WTC11 (cell line): ENCODE measurements around the gene PGBD5. TPM values are rescaled to one million over a fixed set of nuclear protein-coding genes. Genes with fewer than 3 reads are reported as not detected.

Source experiments
- CBFB ChIP-seq: sonication (generic); formaldehyde crosslinking; IDR thresholded peaks from 2 replicates; pipeline ENCODE4 v1.8.1; 2022; ENCODE audit warnings: mild to moderate bottlenecking, low read depth, missing genetic modification reagents
- EMX1 ChIP-seq: fragments of 250-450 bp; sonication (Bioruptor Pico); IDR thresholded peaks from 2 replicates; pipeline ENCODE4 v1.8.0; 2021; ENCODE audit warnings: mild to moderate bottlenecking
- ESRRA ChIP-seq: sonication (generic); formaldehyde crosslinking; IDR thresholded peaks from 2 replicates; pipeline ENCODE4 v1.8.1; 2022; ENCODE audit warnings: mild to moderate bottlenecking, missing genetic modification reagents, borderline replicate concordance
- OVOL2 ChIP-seq: fragments of 250-450 bp; sonication (Bioruptor Pico); IDR thresholded peaks from 2 replicates; pipeline ENCODE4 v1.9.0; 2021; ENCODE audit warnings: mild to moderate bottlenecking, borderline replicate concordance
- ZBTB21 ChIP-seq: sonication (generic); formaldehyde crosslinking; IDR thresholded peaks from 2 replicates; pipeline ENCODE4 v1.8.1; 2023; ENCODE audit warnings: mild to moderate bottlenecking, missing genetic modification reagents, borderline replicate concordance
- ZNF121 ChIP-seq: sonication (generic); formaldehyde crosslinking; IDR thresholded peaks from 2 replicates; pipeline ENCODE4 v1.8.0; 2023; ENCODE audit warnings: missing genetic modification reagents
- ZNF138 ChIP-seq: sonication (generic); formaldehyde crosslinking; conservative IDR thresholded peaks from 2 replicates; pipeline ENCODE4 v1.8.1; 2022; ENCODE audit warnings: mild to moderate bottlenecking, moderate library complexity, missing genetic modification reagents
- ZNF317 ChIP-seq: sonication (generic); formaldehyde crosslinking; IDR thresholded peaks from 2 replicates; pipeline ENCODE4 v1.8.1; 2023; ENCODE audit warnings: low read depth, mild to moderate bottlenecking, moderate library complexity, missing genetic modification reagents, borderline replicate concordance
- ZNF671 ChIP-seq: fragments of 250-450 bp; sonication (Bioruptor Pico); IDR thresholded peaks from 2 replicates; pipeline ENCODE4 v1.8.0; 2021; ENCODE audit warnings: mild to moderate bottlenecking
- total RNA-seq: library from RNA; stranded (reverse); gene quantifications from 3 replicates; pipeline ENCODE4 v1.2.3, GENCODE V29; 2021
- TF ChIP-seq, protein P1 (sequence below): sonication (generic); formaldehyde crosslinking; IDR thresholded peaks from 2 replicates; pipeline ENCODE4 v1.8.1; 2023; ENCODE audit warnings: mild to moderate bottlenecking, missing genetic modification reagents, borderline replicate concordance
- TF ChIP-seq, protein P2 (sequence below): sonication (generic); formaldehyde crosslinking; IDR thresholded peaks from 2 replicates; pipeline ENCODE4 v1.8.0; 2022; ENCODE audit warnings: mild to moderate bottlenecking, missing genetic modification reagents
- TF ChIP-seq, protein P3 (sequence below): fragments of 250-450 bp; sonication (Bioruptor Pico); IDR thresholded peaks from 2 replicates; pipeline ENCODE4 v1.9.0; 2021; ENCODE audit warnings: mild to moderate bottlenecking
- TF ChIP-seq, protein P4 (sequence below): sonication (generic); formaldehyde crosslinking; IDR thresholded peaks from 2 replicates; pipeline ENCODE4 v1.8.1; 2022; ENCODE audit warnings: mild to moderate bottlenecking, moderate library complexity, missing genetic modification reagents
- TF ChIP-seq, protein P5 (sequence below): fragments of 250-450 bp; sonication (Bioruptor Pico); IDR thresholded peaks from 2 replicates; pipeline ENCODE4 v1.9.0; 2021; ENCODE audit warnings: mild to moderate bottlenecking
- TF ChIP-seq, protein P6 (sequence below): sonication (generic); formaldehyde crosslinking; IDR thresholded peaks from 2 replicates; pipeline ENCODE4 v1.8.1; 2023; ENCODE audit warnings: mild to moderate bottlenecking, missing genetic modification reagents, moderate library complexity
- TF ChIP-seq, protein P7 (sequence below): sonication (generic); formaldehyde crosslinking; IDR thresholded peaks from 2 replicates; pipeline ENCODE4 v1.8.1; 2022; ENCODE audit warnings: low read depth, mild to moderate bottlenecking, moderate library complexity, missing genetic modification reagents, borderline replicate concordance
- TF ChIP-seq, protein P8 (sequence below): fragments of 250-450 bp; sonication (Bioruptor Pico); IDR thresholded peaks from 2 replicates; pipeline ENCODE4 v2.1.2; 2022; ENCODE audit warnings: mild to moderate bottlenecking, moderate library complexity
- TF ChIP-seq, protein P9 (sequence below): sonication (generic); formaldehyde crosslinking; IDR thresholded peaks from 2 replicates; pipeline ENCODE4 v1.8.0; 2023; ENCODE audit warnings: mild to moderate bottlenecking, missing genetic modification reagents

Gene PGBD5
- total RNA-seq, 1 experiment from 2014 or later = 23.8 TPM

DNA sequence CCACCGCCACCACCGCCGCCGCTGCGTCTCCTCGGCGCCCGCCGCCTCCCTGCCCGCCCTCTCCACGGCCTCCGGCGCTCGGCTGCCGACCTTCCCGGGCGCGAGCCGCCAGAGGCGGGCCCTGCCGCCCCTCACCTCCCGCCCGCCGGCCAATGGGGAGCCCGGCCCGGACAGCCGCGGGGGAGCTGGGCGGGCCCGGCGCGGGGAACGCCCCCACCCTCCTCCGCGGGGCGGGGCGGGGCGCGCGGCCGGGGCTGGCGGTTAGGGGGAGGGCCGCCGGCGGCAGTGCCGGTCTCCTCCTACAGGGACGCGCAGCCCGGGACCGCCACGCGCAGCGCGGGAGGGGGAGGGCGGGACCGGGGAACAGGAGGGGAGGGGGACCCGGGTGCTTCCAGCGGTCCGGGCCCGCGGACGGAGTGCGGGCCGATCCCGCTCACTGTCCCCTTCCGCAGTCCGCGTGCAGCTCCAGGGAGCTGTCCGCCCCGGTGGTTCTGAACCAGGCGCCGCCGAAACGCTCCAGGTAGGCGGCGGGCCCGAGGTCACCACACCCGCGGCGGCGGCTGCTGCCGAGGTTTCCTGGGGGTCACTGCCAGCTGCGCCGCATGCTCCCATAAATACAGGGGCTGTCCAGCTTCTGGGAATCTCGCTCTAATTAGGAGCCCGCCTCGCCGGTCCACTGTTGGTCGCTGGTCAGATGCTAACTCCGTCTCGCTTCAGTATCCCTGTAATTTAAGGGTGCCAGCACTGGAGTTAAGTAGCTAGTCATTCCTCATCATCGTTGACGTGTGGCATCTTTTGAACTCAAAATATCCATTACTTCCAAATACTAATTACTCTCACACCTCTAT lies at the start of gene PGBD5 (continued):
- TF ChIP-seq, protein P1, sequence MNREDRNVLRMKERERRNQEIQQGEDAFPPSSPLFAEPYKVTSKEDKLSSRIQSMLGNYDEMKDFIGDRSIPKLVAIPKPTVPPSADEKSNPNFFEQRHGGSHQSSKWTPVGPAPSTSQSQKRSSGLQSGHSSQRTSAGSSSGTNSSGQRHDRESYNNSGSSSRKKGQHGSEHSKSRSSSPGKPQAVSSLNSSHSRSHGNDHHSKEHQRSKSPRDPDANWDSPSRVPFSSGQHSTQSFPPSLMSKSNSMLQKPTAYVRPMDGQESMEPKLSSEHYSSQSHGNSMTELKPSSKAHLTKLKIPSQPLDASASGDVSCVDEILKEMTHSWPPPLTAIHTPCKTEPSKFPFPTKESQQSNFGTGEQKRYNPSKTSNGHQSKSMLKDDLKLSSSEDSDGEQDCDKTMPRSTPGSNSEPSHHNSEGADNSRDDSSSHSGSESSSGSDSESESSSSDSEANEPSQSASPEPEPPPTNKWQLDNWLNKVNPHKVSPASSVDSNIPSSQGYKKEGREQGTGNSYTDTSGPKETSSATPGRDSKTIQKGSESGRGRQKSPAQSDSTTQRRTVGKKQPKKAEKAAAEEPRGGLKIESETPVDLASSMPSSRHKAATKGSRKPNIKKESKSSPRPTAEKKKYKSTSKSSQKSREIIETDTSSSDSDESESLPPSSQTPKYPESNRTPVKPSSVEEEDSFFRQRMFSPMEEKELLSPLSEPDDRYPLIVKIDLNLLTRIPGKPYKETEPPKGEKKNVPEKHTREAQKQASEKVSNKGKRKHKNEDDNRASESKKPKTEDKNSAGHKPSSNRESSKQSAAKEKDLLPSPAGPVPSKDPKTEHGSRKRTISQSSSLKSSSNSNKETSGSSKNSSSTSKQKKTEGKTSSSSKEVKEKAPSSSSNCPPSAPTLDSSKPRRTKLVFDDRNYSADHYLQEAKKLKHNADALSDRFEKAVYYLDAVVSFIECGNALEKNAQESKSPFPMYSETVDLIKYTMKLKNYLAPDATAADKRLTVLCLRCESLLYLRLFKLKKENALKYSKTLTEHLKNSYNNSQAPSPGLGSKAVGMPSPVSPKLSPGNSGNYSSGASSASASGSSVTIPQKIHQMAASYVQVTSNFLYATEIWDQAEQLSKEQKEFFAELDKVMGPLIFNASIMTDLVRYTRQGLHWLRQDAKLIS = no peak
- TF ChIP-seq, protein P2, sequence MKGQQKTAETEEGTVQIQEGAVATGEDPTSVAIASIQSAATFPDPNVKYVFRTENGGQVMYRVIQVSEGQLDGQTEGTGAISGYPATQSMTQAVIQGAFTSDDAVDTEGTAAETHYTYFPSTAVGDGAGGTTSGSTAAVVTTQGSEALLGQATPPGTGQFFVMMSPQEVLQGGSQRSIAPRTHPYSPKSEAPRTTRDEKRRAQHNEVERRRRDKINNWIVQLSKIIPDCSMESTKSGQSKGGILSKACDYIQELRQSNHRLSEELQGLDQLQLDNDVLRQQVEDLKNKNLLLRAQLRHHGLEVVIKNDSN (CRISPR knock-in tag) = peak; percentile 79
- TF ChIP-seq, protein P3, sequence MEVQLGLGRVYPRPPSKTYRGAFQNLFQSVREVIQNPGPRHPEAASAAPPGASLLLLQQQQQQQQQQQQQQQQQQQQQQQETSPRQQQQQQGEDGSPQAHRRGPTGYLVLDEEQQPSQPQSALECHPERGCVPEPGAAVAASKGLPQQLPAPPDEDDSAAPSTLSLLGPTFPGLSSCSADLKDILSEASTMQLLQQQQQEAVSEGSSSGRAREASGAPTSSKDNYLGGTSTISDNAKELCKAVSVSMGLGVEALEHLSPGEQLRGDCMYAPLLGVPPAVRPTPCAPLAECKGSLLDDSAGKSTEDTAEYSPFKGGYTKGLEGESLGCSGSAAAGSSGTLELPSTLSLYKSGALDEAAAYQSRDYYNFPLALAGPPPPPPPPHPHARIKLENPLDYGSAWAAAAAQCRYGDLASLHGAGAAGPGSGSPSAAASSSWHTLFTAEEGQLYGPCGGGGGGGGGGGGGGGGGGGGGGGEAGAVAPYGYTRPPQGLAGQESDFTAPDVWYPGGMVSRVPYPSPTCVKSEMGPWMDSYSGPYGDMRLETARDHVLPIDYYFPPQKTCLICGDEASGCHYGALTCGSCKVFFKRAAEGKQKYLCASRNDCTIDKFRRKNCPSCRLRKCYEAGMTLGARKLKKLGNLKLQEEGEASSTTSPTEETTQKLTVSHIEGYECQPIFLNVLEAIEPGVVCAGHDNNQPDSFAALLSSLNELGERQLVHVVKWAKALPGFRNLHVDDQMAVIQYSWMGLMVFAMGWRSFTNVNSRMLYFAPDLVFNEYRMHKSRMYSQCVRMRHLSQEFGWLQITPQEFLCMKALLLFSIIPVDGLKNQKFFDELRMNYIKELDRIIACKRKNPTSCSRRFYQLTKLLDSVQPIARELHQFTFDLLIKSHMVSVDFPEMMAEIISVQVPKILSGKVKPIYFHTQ = no peak
- TF ChIP-seq, protein P4, sequence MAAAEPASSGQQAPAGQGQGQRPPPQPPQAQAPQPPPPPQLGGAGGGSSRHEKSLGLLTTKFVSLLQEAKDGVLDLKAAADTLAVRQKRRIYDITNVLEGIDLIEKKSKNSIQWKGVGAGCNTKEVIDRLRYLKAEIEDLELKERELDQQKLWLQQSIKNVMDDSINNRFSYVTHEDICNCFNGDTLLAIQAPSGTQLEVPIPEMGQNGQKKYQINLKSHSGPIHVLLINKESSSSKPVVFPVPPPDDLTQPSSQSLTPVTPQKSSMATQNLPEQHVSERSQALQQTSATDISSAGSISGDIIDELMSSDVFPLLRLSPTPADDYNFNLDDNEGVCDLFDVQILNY (CRISPR knock-in tag) = peak; percentile 67; the same call in 1 of the 2 replicates
- TF ChIP-seq CBFB (CRISPR knock-in tag) = no peak
- TF ChIP-seq, protein P5, sequence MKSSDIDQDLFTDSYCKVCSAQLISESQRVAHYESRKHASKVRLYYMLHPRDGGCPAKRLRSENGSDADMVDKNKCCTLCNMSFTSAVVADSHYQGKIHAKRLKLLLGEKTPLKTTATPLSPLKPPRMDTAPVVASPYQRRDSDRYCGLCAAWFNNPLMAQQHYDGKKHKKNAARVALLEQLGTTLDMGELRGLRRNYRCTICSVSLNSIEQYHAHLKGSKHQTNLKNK (CRISPR knock-in tag) = no peak
- TF ChIP-seq, protein P6, sequence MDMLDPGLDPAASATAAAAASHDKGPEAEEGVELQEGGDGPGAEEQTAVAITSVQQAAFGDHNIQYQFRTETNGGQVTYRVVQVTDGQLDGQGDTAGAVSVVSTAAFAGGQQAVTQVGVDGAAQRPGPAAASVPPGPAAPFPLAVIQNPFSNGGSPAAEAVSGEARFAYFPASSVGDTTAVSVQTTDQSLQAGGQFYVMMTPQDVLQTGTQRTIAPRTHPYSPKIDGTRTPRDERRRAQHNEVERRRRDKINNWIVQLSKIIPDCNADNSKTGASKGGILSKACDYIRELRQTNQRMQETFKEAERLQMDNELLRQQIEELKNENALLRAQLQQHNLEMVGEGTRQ = no peak
- TF ChIP-seq ZNF138 (CRISPR knock-in tag) = no peak
- no peak for TF ChIP-seq EMX1 (CRISPR knock-in tag)
- 0 out of 2 replicates have a peak, but pooled peaks have one; percentile 45 for TF ChIP-seq ZBTB21 (CRISPR knock-in tag)
- TF ChIP-seq, protein P7, sequence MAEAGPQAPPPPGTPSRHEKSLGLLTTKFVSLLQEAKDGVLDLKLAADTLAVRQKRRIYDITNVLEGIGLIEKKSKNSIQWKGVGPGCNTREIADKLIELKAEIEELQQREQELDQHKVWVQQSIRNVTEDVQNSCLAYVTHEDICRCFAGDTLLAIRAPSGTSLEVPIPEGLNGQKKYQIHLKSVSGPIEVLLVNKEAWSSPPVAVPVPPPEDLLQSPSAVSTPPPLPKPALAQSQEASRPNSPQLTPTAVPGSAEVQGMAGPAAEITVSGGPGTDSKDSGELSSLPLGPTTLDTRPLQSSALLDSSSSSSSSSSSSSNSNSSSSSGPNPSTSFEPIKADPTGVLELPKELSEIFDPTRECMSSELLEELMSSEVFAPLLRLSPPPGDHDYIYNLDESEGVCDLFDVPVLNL (CRISPR knock-in tag) = peak; percentile 71; the same call in 1 of the 2 replicates
- TF ChIP-seq, protein P8, sequence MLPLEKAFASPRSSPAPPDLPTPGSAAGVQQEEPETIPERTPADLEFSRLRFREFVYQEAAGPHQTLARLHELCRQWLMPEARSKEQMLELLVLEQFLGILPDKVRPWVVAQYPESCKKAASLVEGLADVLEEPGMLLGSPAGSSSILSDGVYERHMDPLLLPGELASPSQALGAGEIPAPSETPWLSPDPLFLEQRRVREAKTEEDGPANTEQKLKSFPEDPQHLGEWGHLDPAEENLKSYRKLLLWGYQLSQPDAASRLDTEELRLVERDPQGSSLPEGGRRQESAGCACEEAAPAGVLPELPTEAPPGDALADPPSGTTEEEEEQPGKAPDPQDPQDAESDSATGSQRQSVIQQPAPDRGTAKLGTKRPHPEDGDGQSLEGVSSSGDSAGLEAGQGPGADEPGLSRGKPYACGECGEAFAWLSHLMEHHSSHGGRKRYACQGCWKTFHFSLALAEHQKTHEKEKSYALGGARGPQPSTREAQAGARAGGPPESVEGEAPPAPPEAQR = no peak
- peak; percentile 28; the same call in 1 of the 2 replicates for TF ChIP-seq ZNF121 (CRISPR knock-in tag)
- TF ChIP-seq, protein P9, sequence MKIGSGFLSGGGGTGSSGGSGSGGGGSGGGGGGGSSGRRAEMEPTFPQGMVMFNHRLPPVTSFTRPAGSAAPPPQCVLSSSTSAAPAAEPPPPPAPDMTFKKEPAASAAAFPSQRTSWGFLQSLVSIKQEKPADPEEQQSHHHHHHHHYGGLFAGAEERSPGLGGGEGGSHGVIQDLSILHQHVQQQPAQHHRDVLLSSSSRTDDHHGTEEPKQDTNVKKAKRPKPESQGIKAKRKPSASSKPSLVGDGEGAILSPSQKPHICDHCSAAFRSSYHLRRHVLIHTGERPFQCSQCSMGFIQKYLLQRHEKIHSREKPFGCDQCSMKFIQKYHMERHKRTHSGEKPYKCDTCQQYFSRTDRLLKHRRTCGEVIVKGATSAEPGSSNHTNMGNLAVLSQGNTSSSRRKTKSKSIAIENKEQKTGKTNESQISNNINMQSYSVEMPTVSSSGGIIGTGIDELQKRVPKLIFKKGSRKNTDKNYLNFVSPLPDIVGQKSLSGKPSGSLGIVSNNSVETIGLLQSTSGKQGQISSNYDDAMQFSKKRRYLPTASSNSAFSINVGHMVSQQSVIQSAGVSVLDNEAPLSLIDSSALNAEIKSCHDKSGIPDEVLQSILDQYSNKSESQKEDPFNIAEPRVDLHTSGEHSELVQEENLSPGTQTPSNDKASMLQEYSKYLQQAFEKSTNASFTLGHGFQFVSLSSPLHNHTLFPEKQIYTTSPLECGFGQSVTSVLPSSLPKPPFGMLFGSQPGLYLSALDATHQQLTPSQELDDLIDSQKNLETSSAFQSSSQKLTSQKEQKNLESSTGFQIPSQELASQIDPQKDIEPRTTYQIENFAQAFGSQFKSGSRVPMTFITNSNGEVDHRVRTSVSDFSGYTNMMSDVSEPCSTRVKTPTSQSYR (CRISPR knock-in tag) = 0 out of 2 replicates have a peak, but pooled peaks have one; percentile 60
- TF ChIP-seq ESRRA = no peak
- peak; percentile 65; the same call in 1 of the 2 replicates for TF ChIP-seq ZNF317 (CRISPR knock-in tag)
- TF ChIP-seq OVOL2 (CRISPR knock-in tag) = no peak
- TF ChIP-seq ZNF671 = no peak
